ENCODE measurements around the gene PHKB.

PHKB gene

GRCh38 chr16:47574091-47575054, 113.2 kb downstream of the PHKB start:
- DNase-seq: no peak

DNA sequence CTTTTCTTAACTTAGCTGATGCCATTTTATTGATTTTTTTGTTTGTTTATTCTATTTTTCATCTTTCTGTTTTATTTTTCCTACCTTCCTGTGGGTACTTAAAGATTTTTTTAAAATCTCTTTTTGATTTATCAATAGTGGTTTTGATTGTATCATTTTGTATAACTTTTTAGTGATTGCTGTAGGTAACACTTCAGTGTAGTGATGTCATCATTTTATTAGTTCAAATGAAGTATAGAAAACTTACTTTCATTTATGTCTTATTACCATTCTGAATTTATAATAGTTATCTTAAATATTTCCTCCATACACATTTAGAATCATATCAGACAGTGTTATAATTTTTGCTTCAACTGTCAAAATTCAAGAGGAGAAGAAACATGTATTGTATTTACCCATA, 115.9 kb downstream of the PHKB start:
- DNase-seq: no peak

GRCh38 chr16:47578033-47578432, 116.9 kb downstream of the PHKB start:
- DNase-seq: no peak

GRCh38 chr16:47578573-47578972, 117.4 kb downstream of the PHKB start:
- DNase-seq: no peak

GRCh38 chr16:47581114-47581513, 120.0 kb downstream of the PHKB start:
- no peak for DNase-seq

DNA sequence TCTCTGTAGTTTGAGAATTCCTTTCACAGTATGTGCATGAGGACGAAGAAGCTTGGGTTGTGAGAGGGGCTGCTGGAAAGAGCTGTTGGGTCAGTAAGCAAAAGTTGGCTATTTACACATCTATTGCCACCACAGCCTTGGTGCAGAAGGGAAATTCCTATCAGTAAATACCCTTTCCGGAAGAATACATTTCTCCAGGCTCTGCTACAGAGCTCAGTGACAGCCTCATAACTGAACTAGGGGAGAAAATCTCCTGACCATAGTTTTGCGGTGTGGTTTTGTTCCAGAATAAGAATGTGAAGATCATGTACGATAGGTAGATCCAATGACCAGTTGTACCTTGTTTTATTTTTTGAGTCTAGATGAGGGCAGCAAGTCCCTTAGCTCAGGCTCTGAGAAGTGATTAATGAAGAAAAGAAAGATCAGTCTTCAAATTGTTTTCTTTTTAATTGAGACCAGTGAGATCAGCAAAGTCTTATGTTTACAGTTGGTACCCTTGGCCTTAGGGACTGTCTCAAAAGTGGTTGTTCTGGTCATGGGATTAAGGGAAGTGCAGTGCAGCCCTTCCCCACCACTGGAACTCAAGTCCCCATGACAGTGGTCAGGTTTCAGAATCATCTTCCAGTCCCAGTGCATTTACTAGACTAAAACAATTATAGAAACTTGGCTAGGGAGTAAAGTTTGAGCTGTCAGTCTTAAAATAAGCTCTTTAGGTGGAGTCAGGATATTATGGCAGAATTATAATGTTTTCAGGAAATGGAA, 123.5 kb downstream of the PHKB start:
- DNase-seq: no peak

GRCh38 chr16:47586121-47586520, 125.0 kb downstream of the PHKB start:
- DNase-seq: no peak

GRCh38 chr16:47590472-47590871, 129.3 kb downstream of the PHKB start:
- DNase-seq: no peak

GRCh38 chr16:47592232-47592631, 131.1 kb downstream of the PHKB start:
- no peak for DNase-seq

DNA sequence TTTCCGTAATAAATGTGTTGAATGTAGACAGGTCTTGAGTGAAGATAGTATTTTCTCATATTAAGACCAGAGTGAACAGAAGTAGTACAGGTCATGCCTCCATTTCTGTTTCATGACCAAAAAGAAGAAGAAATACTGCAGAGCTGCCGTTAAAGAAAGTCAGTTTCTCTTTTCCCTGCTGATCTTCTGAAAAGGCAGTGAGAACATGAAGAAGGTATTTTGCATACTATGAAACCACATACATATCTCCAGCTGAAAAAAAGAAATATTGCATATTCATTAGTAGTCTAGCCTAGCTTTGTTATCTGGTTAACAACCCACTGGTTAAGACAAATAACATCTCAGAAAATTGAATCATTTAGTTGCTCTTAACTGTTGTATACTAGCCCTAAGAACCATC, 138.4 kb downstream of the PHKB start:
- no peak for DNase-seq

- DNase-seq: no peak
These were observed 139.2 kb downstream of the PHKB start for GRCh38 chr16:47600376-47600775.

- DNase-seq: no peak
These were observed 143.2 kb downstream of the PHKB start for GRCh38 chr16:47604306-47604705.

GRCh38 chr16:47611042-47611441, 149.9 kb downstream of the PHKB start:
- no peak for DNase-seq

DNA sequence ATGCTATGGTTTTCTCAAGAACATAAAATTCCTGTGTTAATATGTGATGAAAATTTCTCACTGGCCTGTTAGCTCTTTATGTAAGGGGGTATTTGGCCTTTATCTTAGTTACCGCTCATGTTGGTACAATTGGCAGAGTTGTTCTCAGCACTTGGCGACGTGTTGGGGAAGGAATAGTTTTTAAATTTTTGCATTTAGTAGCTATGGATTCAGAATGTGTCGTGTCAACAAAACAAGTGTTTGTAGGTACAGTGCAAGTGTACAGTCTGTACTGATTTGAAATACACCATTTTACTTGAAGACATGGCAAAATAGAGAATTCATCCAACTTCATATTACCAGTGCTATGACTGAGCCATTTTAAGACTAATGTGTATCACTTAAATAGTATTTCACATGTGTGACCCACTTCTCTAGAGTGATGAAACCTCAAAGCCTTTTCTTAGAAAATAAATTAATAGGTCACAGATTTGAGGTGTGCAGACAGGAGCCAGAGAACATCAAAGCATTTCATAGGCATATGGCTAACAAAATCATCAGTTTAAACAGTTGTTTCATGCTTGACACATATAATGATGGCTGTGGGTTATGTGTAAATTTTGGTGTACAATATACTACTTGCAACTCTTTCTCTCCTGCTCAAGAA, 150.8 kb downstream of the PHKB start:
- DNase-seq: no peak

DNA sequence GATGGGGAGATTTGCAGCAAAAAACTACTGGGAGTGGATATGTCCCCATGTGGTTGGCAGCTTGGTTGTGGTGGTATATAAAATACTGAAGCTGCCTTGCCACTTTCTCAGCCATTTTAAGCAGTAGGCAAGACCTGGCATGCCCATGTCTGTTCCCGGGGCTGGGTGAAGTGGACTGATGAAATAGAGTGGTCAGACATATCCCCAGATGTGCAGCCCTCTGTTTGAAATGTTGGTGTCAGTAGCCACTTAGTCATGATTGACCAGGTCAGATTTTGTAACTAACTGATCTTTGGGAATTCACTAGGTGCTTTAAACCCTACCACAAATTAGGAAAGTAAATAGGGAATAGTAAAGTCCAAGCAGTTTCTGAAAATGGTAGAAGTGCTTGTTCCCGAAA, 151.6 kb downstream of the PHKB start:
- no peak for DNase-seq

DNA sequence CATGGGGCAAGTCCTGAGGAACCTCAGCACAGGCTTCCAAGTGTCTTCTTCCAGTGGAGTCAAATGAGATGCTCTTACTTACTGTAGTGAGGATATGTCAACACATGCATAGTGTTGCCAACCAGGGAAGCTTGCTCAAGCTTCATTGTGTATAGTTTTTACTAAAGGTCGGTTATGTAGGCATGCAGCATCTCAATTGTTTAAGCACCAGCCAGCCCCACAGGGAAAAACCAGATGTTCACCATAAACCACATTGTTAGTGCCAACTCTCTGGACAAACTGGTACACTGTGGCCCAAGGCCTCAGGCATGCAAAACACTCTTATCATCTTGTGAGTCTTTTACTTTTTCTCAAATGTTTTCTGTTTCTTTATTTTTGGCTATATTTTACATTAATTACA, 152.1 kb downstream of the PHKB start:
- no peak for DNase-seq

- DNase-seq: no peak
These were observed 156.6 kb downstream of the PHKB start for GRCh38 chr16:47617732-47618131.

GRCh38 chr16:47622451-47623176, 161.5 kb downstream of the PHKB start:
- no peak for DNase-seq

DNA sequence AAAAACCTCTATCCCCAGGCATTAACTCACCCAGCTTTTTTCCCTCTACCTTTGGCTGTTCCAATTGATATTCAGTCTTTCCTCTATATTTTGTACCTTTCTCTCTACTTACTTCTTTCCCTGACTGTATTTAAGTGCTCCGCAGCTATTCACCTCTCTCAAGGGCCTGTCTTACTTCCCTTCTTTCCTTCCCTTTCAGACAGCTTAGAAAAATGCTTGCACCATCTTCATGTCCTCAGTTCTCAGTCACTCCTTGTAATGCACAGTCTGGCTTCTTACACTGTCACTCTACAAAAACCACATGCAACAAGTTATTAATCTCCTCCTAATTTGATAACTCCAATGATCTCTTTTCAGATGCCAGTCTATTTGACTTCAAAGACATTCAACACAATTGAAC, 163.4 kb downstream of the PHKB start:
- no peak for DNase-seq

GRCh38 chr16:47625115-47625567, 164.0 kb downstream of the PHKB start:
- no peak for DNase-seq

DNA sequence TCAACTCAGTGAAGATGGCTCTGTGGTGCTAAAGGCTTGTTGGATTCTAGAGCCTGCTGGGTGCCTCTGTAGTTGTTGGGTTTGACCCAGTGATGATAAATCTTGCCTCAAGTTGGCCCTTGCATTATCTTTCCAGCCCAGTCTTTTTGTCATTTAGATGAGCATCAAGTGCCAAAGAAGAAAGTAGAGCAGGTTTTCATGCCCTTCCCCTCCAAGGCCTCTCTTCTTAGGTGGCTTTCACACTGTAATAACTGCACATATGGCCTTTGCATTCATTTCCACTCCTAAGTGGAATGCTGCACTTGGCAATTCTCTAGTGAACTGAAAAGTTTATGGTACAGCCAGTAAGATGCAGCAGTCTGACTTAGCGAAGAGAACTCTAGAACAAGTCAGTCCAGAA, 165.1 kb downstream of the PHKB start:
- DNase-seq: no peak

- DNase-seq: no peak
These were observed 166.0 kb downstream of the PHKB start for GRCh38 chr16:47627085-47627639.
